Ovary (tissue), 9 donors: Measurements from ENCODE around the gene DAB1. TPM values are rescaled to one million over a fixed set of nuclear protein-coding genes. Genes with fewer than 3 reads are reported as not detected.

Experiments used
- DNase-seq, 5 donors: peaks; one replicate each; pipeline ENCODE4 v3.0.0-alpha.2; 2019 to 2020
- H3K27ac ChIP-seq, 2 donors: fragments of 200-600 bp; one replicate each; pipeline versions ENCODE4 v1.5.1 to v1.8.0; 2019 to 2022
- H3K27me3 ChIP-seq: fragments of 200-600 bp; one replicate; pipeline ENCODE4 v1.8.0; 2022
- H3K36me3 ChIP-seq: fragments of 200-600 bp; sonication (generic); one replicate; pipeline ENCODE4 v1.5.1; 2019
- H3K4me1 ChIP-seq: one replicate; pipeline ENCODE4 v1.8.1; 2013; ENCODE audit warnings: mild to moderate bottlenecking, moderate library complexity; ENCODE audit not compliant: insufficient read depth
- H3K4me3 ChIP-seq: fragments of 200-600 bp; sonication (generic); one replicate; pipeline ENCODE4 v1.5.1; 2017
- H3K9me3 ChIP-seq, 2 donors: fragments of 200-600 bp in 1 of 2; sonication (generic) in 1 of 2; one replicate each; pipeline versions ENCODE4 v1.5.1 to v1.8.1; 2013 to 2019; ENCODE audit warnings: mild to moderate bottlenecking in 1 of 2, moderate library complexity in 1 of 2
- EP300 ChIP-seq: sonication (generic); formaldehyde crosslinking; IDR thresholded peaks from one replicate; pipeline ENCODE4 v1.6.1; 2017; ENCODE audit warnings: antibody characterized with exemption
- POLR2A ChIP-seq: fragments of 450-650 bp; IDR thresholded peaks from one replicate; pipeline ENCODE4 v1.6.1; 2017; ENCODE audit warnings: antibody characterized with exemption, mild to moderate bottlenecking, moderate library complexity
- WGBS, 3 donors: extraction: QIAGEN DNeasy Blood & Tissue Kit in 1 of 3; methylation state at CpG; one replicate each; pipeline versions ENCODE4 v1.1.5 to v1.1.7; 2013 to 2017; 5-methylcytosine and 5-hydroxymethylcytosine counted together
- intact Hi-C, 4 donors: fragments of 100-400 bp; cut with DNase I; formaldehyde crosslinking; loops; one replicate each; pipeline versions ENCODE4 v1.11.0 to v1.15.1; 2022 to 2023
- polyA plus RNA-seq, 2 donors: library from polyadenylated mRNA; stranded (reverse); fragments of 200-250 nt in 1 of 2; fragments of 350-450 nt in 1 of 2; fragmentation: Illumina TruSeq in 1 of 2; extraction: RNeasy Lipid Tissue Mini Kit (QIAGEN cat#74804) in 1 of 2; gene quantifications; one replicate each; pipeline ENCODE4 v1.2.3, GENCODE V29; 2013 to 2014
- total RNA-seq, 7 donors: library from RNA; depleted of rRNA in 2 of 7; stranded (reverse); fragments of >200 nt in 2 of 7; fragmentation: NEBNext Ultra II Directional in 3 of 7; extraction: Animal tissue kit (Norgen Biotek cat#: 25700) in 3 of 7; gene quantifications; one replicate each; pipeline versions ENCODE4 v1.1.0 to v1.2.4, GENCODE V29; 2016 to 2023
- TF ChIP-seq, protein P1 (sequence below), 3 donors: fragments of 450-650 bp in 2 of 3; fragments of 200-600 bp in 1 of 3; IDR thresholded peaks; one replicate each; pipeline versions ENCODE4 v1.5.1 to v1.8.0; 2016 to 2022; ENCODE audit warnings: antibody characterized with exemption in 3 of 3, mild to moderate bottlenecking in 1 of 3
- donor health status: DM: no; HTN: no; CAD: no; lungs with moderate emphysema.
- donor health status: DM: no; HTN: no; CAD: no.
- donor health status: Bipolar disorder and iron deficiency.
- donor health status: DM: yes; HTN: yes; CAD: no.
- donor health status: DM: no; HTN: no; CAD: no.
- donor health status: DM: yes; HTN: yes; CAD: no.

Gene DAB1
- total and polyA plus RNA-seq, 9 donors: 0.22 to 5.5 (median 0.77) TPM

- WGBS, 3 donors: 46 to 59% (median 52%) methylated on average over 1 of the region's 1 CpG
- no peak for TF ChIP-seq POLR2A
- TF ChIP-seq, protein P1, sequence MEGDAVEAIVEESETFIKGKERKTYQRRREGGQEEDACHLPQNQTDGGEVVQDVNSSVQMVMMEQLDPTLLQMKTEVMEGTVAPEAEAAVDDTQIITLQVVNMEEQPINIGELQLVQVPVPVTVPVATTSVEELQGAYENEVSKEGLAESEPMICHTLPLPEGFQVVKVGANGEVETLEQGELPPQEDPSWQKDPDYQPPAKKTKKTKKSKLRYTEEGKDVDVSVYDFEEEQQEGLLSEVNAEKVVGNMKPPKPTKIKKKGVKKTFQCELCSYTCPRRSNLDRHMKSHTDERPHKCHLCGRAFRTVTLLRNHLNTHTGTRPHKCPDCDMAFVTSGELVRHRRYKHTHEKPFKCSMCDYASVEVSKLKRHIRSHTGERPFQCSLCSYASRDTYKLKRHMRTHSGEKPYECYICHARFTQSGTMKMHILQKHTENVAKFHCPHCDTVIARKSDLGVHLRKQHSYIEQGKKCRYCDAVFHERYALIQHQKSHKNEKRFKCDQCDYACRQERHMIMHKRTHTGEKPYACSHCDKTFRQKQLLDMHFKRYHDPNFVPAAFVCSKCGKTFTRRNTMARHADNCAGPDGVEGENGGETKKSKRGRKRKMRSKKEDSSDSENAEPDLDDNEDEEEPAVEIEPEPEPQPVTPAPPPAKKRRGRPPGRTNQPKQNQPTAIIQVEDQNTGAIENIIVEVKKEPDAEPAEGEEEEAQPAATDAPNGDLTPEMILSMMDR (IDR thresholded peaks at IDR 0.05): no peak
- TF ChIP-seq EP300: no peak
- Histone ChIP-seq H3K36me3 (no peaks in the 10 kb centered on the region), H3K4me1 (no peaks in the 10 kb centered on the region), H3K9me3 (no peaks in the 10 kb centered on the region), H3K27me3 (no peaks in the 10 kb centered on the region), H3K27ac (no peak overlapping the region), H3K4me3 (no peak overlapping the region)
- intact Hi-C loops: no loop called here
- DNase-seq: no peak
Measured at GRCh38 chr1:57329937-57330336, 93.9 kb downstream of the DAB1 start.

DNA sequence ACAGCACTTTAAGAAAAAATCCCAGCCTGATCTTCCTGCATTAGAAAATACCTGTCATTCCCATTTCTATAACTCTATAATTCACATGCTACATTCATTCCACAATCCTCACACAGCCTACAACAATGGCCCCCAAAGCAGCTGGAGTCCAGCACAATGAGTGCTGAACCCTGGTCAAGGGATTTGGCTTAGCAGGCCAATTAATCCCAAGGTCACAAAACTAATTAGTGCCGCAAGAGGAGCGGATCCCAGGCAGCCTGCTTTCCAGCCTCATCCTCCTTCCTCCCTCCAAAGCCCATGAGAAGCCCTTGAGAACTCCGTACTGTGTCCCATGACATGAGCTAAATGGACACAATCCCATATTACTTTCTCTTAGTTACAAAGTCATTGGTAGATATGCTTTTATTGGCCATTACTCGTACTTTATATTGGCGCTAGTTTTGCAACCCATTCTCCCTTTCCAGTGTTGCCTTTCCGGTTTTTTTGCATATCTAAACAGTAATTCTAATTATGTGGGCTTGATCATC is 94.8 kb downstream of the DAB1 start:
- no peaks in the 10 kb centered on the region for H3K9me3 ChIP-seq
- H3K4me3 ChIP-seq: no peak overlapping the region
- no peak for DNase-seq
- intact Hi-C loops: no loop called here
- no peaks in the 10 kb centered on the region for H3K36me3 ChIP-seq
- H3K27ac ChIP-seq: no peak overlapping the region
- H3K4me1 ChIP-seq: no peaks in the 10 kb centered on the region
- no peaks in the 10 kb centered on the region for H3K27me3 ChIP-seq
- TF ChIP-seq POLR2A: no peak
- 44 to 62% (median 59%) methylated on average over 6 of the region's 6 CpGs for WGBS, 3 donors

DNA sequence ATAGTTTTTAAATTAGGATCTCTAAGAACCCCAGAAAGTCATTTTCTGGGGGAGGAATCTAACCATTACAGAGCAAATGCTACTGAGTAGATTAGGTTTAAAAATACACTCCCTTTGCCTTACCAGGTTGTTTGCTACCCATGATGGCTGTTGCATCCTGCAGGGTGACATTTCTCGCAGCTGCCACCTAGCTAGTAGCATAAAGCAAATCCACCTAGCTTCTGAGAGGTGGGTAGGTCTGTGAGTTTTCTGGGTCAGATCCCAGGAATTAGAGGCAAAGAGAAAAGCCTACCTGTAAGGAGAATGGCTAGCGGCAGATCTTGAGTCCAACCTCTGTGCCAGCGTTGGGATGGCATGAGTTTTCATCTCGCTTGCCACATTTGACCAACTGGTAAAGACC is 95.9 kb downstream of the DAB1 start:
- no peak overlapping the region for H3K27ac ChIP-seq
- H3K36me3 ChIP-seq: no peaks in the 10 kb centered on the region
- 92 to 96% (median 94%) methylated on average over 4 of the region's 4 CpGs for WGBS, 3 donors
- intact Hi-C loops: no loop called here
- no peaks in the 10 kb centered on the region for H3K4me1 ChIP-seq
- no peaks in the 10 kb centered on the region for H3K27me3 ChIP-seq
- no peak overlapping the region for H3K4me3 ChIP-seq
- no peaks in the 10 kb centered on the region for H3K9me3 ChIP-seq
- no peak for DNase-seq
- TF ChIP-seq, protein P1 (IDR thresholded peaks at IDR 0.05): no peak
- TF ChIP-seq POLR2A (no peak), EP300 (no peak)

DNA sequence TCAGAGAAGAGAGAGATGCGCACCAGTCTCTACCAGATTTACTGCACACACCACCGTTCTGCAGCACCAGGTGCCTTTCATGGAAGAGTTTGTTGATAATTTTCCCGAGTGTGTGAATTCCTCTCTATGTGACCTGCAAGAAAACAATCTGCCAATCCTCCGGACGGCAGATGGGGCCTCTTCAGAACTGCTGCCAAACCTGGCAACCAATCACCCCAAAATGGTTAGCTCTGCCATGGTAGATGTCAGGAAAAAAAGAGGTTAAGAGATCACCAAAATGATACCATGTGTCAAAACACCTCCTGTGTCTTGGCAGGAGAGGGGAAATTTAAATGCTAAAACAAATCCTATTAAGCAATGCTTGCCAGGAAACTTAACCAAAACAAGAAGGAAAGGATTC is 96.5 kb downstream of the DAB1 start:
- H3K4me3 ChIP-seq: no peak overlapping the region
- TF ChIP-seq EP300: no peak
- no peak for TF ChIP-seq POLR2A
- TF ChIP-seq, protein P1 (IDR thresholded peaks at IDR 0.05): no peak
- no peaks in the 10 kb centered on the region for H3K27me3 ChIP-seq
- H3K27ac ChIP-seq: no peak overlapping the region
- no peaks in the 10 kb centered on the region for H3K36me3 ChIP-seq
- 34 to 44% (median 38%) methylated on average over 5 of the region's 5 CpGs for WGBS, 3 donors
- no peaks in the 10 kb centered on the region for H3K4me1 ChIP-seq
- DNase-seq: no peak
- intact Hi-C loops: no loop called here
- no peaks in the 10 kb centered on the region for H3K9me3 ChIP-seq

DNA sequence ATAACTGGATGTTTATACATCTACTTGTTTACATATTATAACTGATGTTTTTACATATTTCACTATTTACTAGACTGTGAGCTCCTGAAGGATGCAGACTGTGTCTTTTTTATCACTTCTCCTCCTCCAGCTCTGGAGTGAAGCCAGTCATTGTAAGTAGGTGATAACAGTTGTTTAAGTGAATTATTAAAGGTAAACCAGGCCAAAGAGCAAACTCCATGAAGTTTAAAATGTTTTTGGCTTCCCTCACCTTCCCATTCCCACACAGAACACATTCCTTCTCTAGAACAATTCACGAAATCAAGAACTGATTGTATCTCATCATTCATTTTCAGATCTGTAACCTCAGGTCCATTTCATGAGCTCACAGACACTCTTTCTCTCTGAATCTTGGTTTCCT is 98.3 kb downstream of the DAB1 start:
- H3K4me1 ChIP-seq: no peaks in the 10 kb centered on the region
- WGBS, 3 donors: 5 to 13% (median 8%) methylated on average over 1 of the region's 1 CpG

More for the DNA sequence above, 98.3 kb downstream of the DAB1 start:
- H3K4me3 ChIP-seq: no peak overlapping the region
- DNase-seq: no peak
- intact Hi-C loops: no loop called here
- no peak overlapping the region for H3K27ac ChIP-seq
- TF ChIP-seq EP300 (no peak), POLR2A (no peak)
- TF ChIP-seq, protein P1 (IDR thresholded peaks at IDR 0.05): no peak
- no peaks in the 10 kb centered on the region for H3K27me3 ChIP-seq
- H3K36me3 ChIP-seq: no peaks in the 10 kb centered on the region
- H3K9me3 ChIP-seq: no peaks in the 10 kb centered on the region
